GM18858 (cell line): ENCODE data around the gene ITM2B.

Experiments used
- ATAC-seq: cut with Tn5 transposase; IDR thresholded peaks from one replicate; pipeline ENCODE4 v1.9.1; 2021; ENCODE audit not compliant: unreplicated experiment

Gene ITM2B

DNA sequence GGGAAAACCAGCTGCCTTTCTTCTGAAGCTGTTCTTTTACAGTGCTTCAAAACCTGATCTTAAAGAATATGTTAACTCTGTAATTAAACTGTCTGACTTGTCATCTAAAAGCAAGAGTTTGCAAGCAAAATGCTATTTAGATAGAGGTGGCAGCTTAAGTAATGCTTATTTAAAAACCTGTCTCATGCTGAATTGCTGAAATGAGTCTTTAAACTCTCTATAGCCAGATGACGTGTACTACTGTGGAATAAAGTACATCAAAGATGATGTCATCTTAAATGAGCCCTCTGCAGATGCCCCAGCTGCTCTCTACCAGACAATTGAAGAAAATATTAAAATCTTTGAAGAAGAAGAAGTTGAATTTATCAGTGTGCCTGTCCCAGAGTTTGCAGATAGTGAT lies 22.9 kb downstream of the ITM2B start:
- ATAC-seq = no peak

DNA sequence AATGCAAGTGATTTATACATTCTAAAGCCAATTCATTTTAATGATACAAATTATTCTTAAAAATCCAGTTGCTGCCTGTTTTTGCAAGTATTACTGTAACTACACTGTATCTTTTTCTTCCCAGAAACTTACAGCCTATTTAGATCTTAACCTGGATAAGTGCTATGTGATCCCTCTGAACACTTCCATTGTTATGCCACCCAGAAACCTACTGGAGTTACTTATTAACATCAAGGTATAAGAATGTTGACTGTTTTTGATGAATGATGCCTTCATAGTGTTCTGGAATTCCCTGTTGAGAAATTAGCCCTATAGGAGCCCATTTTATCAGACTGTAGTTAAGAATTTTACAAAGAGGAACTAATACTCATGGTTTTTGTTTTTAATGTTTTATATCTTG lies 25.0 kb downstream of the ITM2B start:
- ATAC-seq = no peak

GRCh38 chr13:48258430-48258829 lies 25.4 kb downstream of the ITM2B start:
- ATAC-seq = no peak

- ATAC-seq = no peak
These were observed 28.0 kb downstream of the ITM2B start for GRCh38 chr13:48260970-48261369.

DNA sequence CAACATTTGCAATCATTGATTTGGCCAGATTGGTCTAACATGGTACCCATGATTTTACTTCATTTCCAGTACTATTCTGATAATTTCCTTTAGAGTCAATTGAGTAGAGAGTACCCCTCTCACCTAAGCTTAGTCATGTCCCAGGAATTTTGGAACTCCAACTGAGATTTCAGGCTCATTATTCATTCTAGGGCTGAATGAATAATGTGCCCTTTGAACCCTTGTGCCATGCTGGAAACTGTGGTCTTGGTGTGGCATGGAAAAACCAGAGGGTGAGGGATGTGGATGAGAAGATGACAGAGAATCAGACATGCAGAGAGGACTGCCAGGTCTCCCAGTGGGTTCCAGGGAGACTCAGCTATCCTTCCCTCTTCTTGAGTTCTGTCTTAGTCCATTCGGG lies 30.2 kb downstream of the ITM2B start:
- ATAC-seq = no peak

GRCh38 chr13:48264058-48264457 lies 31.1 kb downstream of the ITM2B start:
- no peak for ATAC-seq

GRCh38 chr13:48265217-48265815 lies 32.3 kb downstream of the ITM2B start:
- ATAC-seq = peak; percentile 83

- no peak for ATAC-seq
These were observed 33.1 kb downstream of the ITM2B start for GRCh38 chr13:48266150-48266549.

- ATAC-seq = no peak
These were observed 34.0 kb downstream of the ITM2B start for GRCh38 chr13:48266701-48267639.

DNA sequence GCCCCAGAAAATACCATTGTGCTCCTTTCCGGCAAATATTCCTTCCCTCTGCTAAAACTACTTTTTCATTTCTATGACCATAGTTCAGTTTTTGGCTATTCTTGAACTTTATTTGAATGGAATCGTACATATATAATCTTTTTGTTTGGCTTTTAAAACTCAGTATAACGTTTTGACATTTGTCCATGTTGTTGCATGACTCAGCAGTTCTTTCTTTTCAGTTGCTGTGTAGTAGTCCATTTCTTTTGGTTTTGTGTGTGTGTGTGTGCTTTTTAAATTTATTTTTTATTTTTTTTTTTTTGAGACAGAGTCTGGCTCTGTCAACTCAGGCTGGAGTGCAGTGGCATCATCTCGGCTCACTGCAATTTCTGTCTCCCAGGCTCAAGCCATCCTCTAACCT lies 35.0 kb downstream of the ITM2B start:
- no peak for ATAC-seq

GRCh38 chr13:48273346-48273745 lies 40.3 kb downstream of the ITM2B start:
- ATAC-seq = no peak

DNA sequence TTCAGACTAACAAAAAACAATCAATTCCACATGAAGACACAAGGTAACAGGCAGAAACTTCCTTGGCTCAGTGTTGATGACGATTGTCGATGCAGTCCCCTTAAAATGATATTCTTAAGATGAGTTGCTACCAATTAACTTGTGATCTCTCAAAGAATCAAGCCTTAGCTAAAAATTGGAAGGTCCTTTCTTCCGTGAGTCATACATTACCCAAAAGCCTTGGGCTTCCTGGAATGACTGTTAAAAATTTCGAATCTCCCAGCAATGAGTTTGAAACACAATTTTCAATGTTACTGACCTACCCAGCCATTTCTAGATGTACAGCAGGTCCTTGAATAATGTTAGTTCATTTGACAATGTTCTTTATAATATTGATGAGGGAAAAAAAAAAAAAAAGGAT lies 42.5 kb downstream of the ITM2B start:
- ATAC-seq = no peak

DNA sequence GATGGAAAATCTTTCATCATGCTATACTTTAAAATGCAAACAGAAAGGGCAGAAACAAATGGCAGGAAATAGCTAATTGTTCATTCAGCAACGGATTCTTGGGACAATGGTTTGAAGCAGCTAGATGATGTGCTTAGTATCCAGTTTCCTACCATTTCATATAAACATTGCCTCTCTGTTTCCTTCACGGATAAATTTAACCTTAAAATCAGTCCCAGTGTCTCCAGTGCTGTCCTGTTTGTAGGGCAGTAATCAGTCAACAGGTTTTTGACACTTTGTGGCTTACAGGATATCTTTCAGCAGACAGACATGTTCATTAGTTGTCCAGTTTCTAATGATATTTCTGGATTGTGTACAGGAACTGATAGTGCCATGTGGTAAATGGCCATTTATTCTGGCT lies 45.8 kb downstream of the ITM2B start:
- ATAC-seq = no peak

DNA sequence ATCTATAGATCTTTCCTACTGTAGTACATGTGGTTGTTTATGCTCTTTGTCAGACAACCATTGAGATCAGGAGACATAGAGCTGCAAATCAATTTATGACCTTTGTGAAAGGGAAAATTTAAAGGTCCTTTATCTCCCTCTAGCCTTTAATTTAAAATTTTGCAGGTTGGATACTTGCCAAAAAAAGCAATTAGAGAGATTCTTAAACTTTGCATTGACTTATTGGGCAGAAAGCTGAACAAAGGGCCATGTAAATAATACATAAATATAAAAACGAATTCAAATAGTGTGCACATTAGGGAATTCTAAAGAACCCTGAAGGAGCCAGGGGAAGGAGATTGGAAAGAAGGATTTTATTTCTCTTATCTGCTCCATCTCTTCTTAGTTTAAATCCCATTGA lies 48.5 kb downstream of the ITM2B start:
- no peak for ATAC-seq

- no peak for ATAC-seq
These were observed 58.7 kb downstream of the ITM2B start for GRCh38 chr13:48291730-48292129.

- ATAC-seq = no peak
These were observed 59.6 kb downstream of the ITM2B start for GRCh38 chr13:48292650-48293049.

DNA sequence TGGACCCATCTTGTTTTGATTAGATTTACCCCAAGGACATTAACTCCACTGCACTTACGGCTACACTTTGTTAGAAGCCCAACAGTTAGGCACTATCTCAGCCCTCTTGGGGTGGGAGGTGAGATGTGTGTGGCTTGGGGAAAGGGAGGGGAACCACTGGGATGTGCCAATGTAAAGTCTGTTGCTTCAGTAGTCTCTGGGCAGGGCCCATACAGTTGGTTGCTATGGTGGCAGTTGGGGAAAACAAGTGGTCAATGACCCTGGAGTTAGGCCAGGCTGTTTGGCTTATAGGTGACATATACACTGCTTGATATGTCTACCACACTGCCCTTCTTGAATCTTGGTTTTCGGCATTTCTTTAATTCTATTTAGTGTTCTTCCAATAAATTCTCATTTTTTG lies 61.6 kb downstream of the ITM2B start:
- ATAC-seq = no peak

- ATAC-seq = no peak
These were observed 62.3 kb downstream of the ITM2B start for GRCh38 chr13:48295271-48295670.

GRCh38 chr13:48296528-48296927 lies 63.5 kb downstream of the ITM2B start:
- ATAC-seq = no peak

GRCh38 chr13:48297131-48297786 lies 64.3 kb downstream of the ITM2B start:
- no peak for ATAC-seq

DNA sequence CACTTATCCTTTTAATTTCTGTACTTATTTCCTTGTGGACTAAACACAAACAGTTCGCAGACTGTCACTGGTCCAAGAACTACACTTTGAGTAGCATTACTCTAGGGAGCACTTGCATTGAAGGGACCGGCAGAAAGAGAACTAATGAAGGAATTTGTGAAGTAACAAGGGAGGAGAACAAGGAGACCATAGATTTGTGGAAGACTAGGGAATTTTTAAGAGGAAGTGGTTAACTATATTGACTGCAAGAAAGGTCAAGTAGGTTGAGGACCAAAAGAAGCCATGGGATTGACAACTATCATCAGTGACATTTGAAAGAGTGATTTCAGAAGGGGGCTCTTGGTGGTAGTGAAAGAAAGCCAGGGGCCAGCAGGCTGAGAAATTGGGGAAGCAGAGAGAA lies 66.6 kb downstream of the ITM2B start:
- no peak for ATAC-seq

DNA sequence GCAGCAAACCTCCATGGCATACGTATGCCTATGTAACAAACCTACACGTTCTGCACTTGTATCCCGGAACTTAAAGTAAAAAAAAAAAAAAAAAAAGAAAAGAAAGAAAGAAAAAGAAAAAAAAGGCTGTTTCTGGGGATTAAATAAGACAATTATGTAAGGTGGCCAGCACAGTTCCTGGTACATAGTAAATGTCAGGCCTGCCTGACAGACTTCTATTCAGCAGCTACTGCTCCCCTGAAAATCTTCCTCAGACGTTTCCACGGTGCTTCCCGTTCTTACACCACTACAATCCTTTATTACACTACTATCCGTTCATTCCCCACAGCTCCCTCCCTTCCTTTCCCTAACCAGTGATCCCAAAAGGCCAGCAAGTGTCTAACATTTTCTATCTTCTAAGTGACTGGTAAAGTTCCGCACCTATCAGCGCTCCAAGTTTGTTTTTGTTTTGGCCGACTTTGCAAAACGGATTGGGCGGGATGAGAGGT lies 69.9 kb downstream of the ITM2B start:
- ATAC-seq = no peak
